Sigmoid colon (tissue), 4 donors: ENCODE measurements around the gene EFHC2.
"Not testable (repeated sequence)": the region's sequence is repeated elsewhere in the genome, so short reads cannot be mapped to it uniquely, and the experiment has no call there.

Experiments
- EP300 ChIP-seq, 4 donors: sonication (generic); formaldehyde crosslinking; IDR thresholded peaks; one replicate each; pipeline ENCODE4 v1.6.1; 2017; ENCODE audit warnings: antibody characterized with exemption in 4 of 4
- TF ChIP-seq, protein P1 (sequence below), 4 experiments: fragments of 450-650 bp in 3 of 4; fragments of 200-600 bp in 1 of 4; IDR thresholded peaks; one replicate each; pipeline ENCODE4 v1.5.1; 2016 to 2019; ENCODE audit warnings: antibody characterized with exemption in 4 of 4, mild to moderate bottlenecking in 3 of 4, moderate library complexity in 2 of 4

DNA sequence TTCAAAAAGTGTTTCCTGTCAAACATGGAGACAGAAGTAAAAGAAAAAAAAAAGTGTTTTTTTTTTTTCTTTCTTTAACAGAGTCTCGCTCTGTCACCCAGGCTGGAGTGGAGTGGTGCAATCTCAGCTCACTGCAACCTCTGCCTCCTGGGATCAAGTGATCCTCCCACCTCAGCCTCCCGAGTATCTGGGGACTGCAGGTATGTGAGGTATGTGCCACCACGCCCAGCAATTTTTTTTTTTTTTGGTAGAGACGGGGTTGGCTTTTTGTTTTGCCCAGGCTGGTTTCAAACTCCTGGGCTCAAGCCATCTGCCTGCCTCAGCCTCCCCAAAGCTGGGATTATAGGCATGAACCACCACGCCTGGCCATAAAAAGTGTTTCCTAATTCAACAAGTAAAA lies 155.6 kb downstream of the EFHC2 start:
- TF ChIP-seq, protein P1, sequence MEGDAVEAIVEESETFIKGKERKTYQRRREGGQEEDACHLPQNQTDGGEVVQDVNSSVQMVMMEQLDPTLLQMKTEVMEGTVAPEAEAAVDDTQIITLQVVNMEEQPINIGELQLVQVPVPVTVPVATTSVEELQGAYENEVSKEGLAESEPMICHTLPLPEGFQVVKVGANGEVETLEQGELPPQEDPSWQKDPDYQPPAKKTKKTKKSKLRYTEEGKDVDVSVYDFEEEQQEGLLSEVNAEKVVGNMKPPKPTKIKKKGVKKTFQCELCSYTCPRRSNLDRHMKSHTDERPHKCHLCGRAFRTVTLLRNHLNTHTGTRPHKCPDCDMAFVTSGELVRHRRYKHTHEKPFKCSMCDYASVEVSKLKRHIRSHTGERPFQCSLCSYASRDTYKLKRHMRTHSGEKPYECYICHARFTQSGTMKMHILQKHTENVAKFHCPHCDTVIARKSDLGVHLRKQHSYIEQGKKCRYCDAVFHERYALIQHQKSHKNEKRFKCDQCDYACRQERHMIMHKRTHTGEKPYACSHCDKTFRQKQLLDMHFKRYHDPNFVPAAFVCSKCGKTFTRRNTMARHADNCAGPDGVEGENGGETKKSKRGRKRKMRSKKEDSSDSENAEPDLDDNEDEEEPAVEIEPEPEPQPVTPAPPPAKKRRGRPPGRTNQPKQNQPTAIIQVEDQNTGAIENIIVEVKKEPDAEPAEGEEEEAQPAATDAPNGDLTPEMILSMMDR (IDR thresholded peaks at IDR 0.05): not testable (repeated sequence)
- TF ChIP-seq EP300 (IDR thresholded peaks at IDR 0.05): not testable (repeated sequence)
